ENCODE data around the gene PSMA4.
"Not testable (repeated sequence)": the region's sequence is repeated elsewhere in the genome, so short reads cannot be mapped to it uniquely, and the experiment has no call there.

Gene PSMA4

GRCh38 chr15:78508272-78508671, 32.0 kb upstream of the PSMA4 start:
- no peak for TF ChIP-seq CTCF (conservative IDR thresholded peaks at IDR 0.05; ENCODE audit: low read depth)
- POLR2A ChIA-PET (ENCODE audit: low non-redundant PET): no interaction called here
- DNase-seq (ENCODE audit: low spot score): peak; percentile 6
- CTCF ChIA-PET: interaction anchor here (0.6 to 0.7 kb wide), 3 partner anchors 55 to 287 kb away, joined by 3 to 4 read pairs (median 3); no protein-coding TSS in a partner anchor
- no peak overlapping the region for H3K27ac ChIP-seq

- CTCF ChIA-PET: interaction anchor here (0.7 kb wide), 1 partner anchor 200 kb away, joined by 4 read pairs; no protein-coding TSS in a partner anchor
- POLR2A ChIA-PET (ENCODE audit: low non-redundant PET): no interaction called here
- no peak overlapping the region for H3K27ac ChIP-seq
- TF ChIP-seq CTCF (conservative IDR thresholded peaks at IDR 0.05; ENCODE audit: low read depth): no peak
- DNase-seq (ENCODE audit: low spot score): no peak
Measured at GRCh38 chr15:78509726-78510312, 30.4 kb upstream of the PSMA4 start.

- POLR2A ChIA-PET (ENCODE audit: low non-redundant PET); CTCF ChIA-PET; DNase-seq (ENCODE audit: low spot score); H3K27ac ChIP-seq: not testable (repeated sequence)
Measured at GRCh38 chr15:78520035-78520434, 20.2 kb upstream of the PSMA4 start.

- ChIA-PET POLR2A (ENCODE audit: low non-redundant PET) (no interaction called here), CTCF (no interaction called here)
- H3K27ac ChIP-seq: no peak overlapping the region
- no peak for TF ChIP-seq CTCF (conservative IDR thresholded peaks at IDR 0.05; ENCODE audit: low read depth)
- DNase-seq (ENCODE audit: low spot score): no peak
Measured at GRCh38 chr15:78524230-78524629, 16.0 kb upstream of the PSMA4 start.

- CTCF ChIA-PET: no interaction called here
- POLR2A ChIA-PET (ENCODE audit: low non-redundant PET): no interaction called here
Measured at GRCh38 chr15:78527325-78527724, 12.9 kb upstream of the PSMA4 start.

GRCh38 chr15:78533331-78533730, 6.9 kb upstream of the PSMA4 start:
- no peak for TF ChIP-seq CTCF (conservative IDR thresholded peaks at IDR 0.05; ENCODE audit: low read depth)
- ChIA-PET POLR2A (ENCODE audit: low non-redundant PET) (no interaction called here), CTCF (interaction anchor here (0.7 to 0.8 kb wide), 2 partner anchors 104 to 337 kb away, joined by 3 read pairs; no protein-coding TSS in a partner anchor)
- no peak for DNase-seq (ENCODE audit: low spot score)
- no peak overlapping the region for H3K27ac ChIP-seq

More at GRCh38 chr15:78527325-78527724, 12.9 kb upstream of the PSMA4 start:
- no peak for TF ChIP-seq CTCF (conservative IDR thresholded peaks at IDR 0.05; ENCODE audit: low read depth)
- DNase-seq (ENCODE audit: low spot score): no peak
- H3K27ac ChIP-seq: no peak overlapping the region

GRCh38 chr15:78536134-78536533, 4.1 kb upstream of the PSMA4 start:
- POLR2A ChIA-PET (ENCODE audit: low non-redundant PET): no interaction called here
- CTCF ChIA-PET: interaction anchor here (0.6 kb wide), 2 partner anchors 39 to 902 kb away, joined by 3 read pairs; no protein-coding TSS in a partner anchor
- TF ChIP-seq CTCF (conservative IDR thresholded peaks at IDR 0.05; ENCODE audit: low read depth): no peak
- H3K27ac ChIP-seq: no peak overlapping the region
- no peak for DNase-seq (ENCODE audit: low spot score)
